NB4 (cell line): ENCODE results near the gene POMGNT2.

Source experiments
- DNase-seq: peaks from one replicate; pipeline ENCODE4 v3.0.0; 2010; ENCODE audit warnings: low read depth
- H3K4me3 ChIP-seq: one replicate; pipeline ENCODE4 v1.5.1; 2011; ENCODE audit warnings: mild to moderate bottlenecking, low read depth, low read length, moderate library complexity
- CTCF ChIP-seq: IDR thresholded peaks from one replicate; pipeline ENCODE4 v1.5.1; 2012; ENCODE audit warnings: low read depth, low read length
- MYC ChIP-seq: IDR thresholded peaks from 2 replicates; pipeline ENCODE4 v1.6.1; 2011; ENCODE audit warnings: low read depth, low read length
- POLR2A ChIP-seq: IDR thresholded peaks from 2 replicates; pipeline ENCODE4 v1.6.1; 2011; ENCODE audit warnings: mild to moderate bottlenecking; ENCODE audit not compliant: insufficient read length; ENCODE audit errors: extremely low read depth
- TF ChIP-seq, protein P1 (sequence below): IDR thresholded peaks from 2 replicates; pipeline ENCODE4 v1.6.1; 2011; ENCODE audit warnings: low read depth, low read length

Gene POMGNT2

GRCh38 chr3:43043071-43043766 is 62.7 kb downstream of the POMGNT2 start:
- no peak overlapping the region for H3K4me3 ChIP-seq
- TF ChIP-seq POLR2A (no peak), CTCF (no peak)
- TF ChIP-seq, protein P1, sequence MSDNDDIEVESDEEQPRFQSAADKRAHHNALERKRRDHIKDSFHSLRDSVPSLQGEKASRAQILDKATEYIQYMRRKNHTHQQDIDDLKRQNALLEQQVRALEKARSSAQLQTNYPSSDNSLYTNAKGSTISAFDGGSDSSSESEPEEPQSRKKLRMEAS = no peak
- no peak for DNase-seq

DNA sequence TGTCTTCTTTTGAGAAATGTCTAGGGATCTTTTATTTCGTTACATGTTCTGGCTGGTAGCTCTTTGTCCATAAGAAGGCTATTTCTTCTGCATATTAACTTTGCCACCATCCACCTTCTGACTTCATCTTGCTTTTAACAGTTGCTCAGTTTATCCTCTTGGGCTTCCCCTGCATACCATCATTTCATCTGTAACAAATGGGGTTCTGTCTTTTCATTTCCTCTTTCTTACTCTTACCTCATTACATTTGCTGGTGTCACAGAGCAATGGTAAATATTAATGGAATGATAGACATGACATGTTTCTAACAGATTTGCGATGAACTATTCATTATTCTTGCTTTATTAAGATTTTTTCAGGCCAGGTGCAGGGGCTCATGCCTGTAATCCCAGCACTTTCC is 64.4 kb downstream of the POMGNT2 start:
- TF ChIP-seq MYC (no peak), CTCF (no peak), POLR2A (no peak)
- TF ChIP-seq, protein P1 = no peak
- no peak for DNase-seq
- no peak overlapping the region for H3K4me3 ChIP-seq

DNA sequence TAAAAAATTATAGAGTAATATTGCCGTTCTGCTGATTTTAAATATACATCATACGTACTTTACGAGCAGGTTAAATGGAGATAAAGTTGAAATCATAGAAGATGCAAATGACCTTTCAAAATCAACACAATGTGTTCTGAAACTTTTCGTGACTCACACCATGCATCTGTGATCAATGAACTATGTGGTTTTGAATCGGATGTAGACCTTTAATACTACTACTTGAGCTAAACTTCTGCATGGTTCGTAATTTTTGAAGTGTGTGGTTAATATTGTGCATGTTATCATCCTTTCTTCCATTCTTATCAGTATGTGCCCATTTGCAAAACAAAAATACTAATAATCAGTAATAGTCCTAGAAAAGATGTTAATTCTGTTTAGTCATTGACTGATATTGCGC is 67.9 kb downstream of the POMGNT2 start:
- DNase-seq = no peak
- TF ChIP-seq, protein P1 = no peak
- TF ChIP-seq CTCF (no peak), POLR2A (no peak), MYC (no peak)
- no peak overlapping the region for H3K4me3 ChIP-seq

DNA sequence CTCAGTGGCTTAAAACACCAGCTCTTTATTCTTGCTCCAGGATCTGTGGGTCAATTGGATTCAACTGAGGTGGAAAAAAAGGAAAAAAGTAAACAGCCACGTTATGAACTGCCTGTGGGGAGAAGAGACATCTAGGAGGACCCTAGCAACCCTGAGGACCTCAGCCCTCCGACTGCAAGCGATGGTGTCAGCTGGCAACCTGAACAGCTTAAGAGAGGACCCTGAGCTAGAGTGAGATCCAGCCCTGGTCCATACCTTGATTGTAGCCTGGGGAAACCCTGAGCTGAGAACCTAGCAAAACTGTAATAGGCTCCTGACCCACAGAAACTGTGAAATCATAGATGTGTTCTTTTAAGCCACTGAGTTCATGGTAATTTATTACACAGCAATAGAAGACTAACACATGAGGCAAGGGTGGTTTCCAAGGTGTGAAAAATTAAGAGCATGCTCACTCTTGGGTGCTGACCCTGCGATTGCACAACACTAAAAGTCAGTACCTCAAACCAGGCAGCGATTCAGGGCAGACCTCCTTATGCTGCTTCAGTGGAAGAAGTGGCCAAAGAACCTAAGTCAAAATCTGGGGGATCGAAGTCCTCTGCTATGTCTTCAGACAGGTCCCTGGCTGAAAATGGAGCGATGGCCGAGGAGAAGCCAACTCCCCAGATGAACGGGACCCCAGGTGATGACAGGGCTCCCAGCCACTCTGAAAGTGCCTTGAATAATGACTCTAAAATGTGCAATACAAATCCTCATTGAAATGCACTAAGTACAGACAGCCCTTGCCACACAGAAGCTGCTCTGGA is 69.1 kb downstream of the POMGNT2 start:
- TF ChIP-seq CTCF (no peak), POLR2A (no peak), MYC (no peak)
- TF ChIP-seq, protein P1 = no peak
- DNase-seq = no peak
- H3K4me3 ChIP-seq = no peak overlapping the region

- TF ChIP-seq POLR2A (no peak), MYC (no peak), CTCF (no peak)
- TF ChIP-seq, protein P1 = no peak
- no peak for DNase-seq
- no peak overlapping the region for H3K4me3 ChIP-seq
These were observed 70.0 kb downstream of the POMGNT2 start for GRCh38 chr3:43035801-43036365.
